CD4-positive, alpha-beta T cell treated with Interleukin-21 for 1 hour (primary cell): ENCODE results near the gene CCNY.
A peak's percentile ranks its signal among the peaks of the same experiment; 100 is the strongest.
"Not testable (repeated sequence)": the region's sequence is repeated elsewhere in the genome, so short reads cannot be mapped to it uniquely, and the experiment has no call there.

Experiments used
- DNase-seq: peaks from one replicate; pipeline ENCODE4 v3.0.0-alpha.2; 2020

Gene CCNY

DNA sequence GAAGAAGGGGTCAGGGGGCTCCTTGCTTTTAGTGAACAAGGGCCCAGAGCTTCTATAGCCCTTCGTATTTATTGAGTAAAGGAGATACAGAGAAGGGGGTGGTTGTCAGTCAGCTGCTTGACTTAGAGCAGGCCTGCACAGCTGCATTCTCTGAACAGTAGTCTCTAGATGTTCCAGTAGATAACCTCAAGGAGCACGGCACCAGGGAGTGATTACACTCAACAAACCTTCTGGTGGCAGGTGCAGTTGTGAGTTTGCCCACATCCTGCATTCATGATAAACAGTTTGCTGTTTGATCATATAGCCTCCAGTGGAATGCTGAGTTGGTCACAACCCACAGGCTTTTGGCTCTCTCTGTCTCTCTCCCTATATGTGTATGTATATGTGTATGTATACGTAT, 198.8 kb downstream of the CCNY start:
- DNase-seq, result no peak

DNA sequence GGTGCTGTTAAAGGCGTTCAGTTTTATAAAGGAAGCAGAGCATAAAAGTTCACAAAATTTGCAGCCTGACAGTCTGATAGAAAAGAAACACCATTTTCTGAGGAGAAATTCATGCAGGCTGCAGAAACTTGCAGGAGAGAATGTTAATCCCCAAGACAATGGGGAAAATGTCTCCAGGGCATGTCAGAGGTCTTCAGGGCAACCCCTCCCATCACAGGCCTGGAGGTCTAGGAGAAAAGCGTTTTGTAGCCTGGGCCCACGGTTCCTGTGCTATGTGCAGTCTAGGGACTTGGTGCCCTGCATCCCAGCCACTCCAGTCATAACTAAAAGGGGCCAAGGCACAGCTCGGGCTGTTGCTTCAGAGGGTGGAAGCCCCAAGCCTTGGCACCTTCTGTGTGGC, 200.5 kb downstream of the CCNY start:
- DNase-seq, result no peak

DNA sequence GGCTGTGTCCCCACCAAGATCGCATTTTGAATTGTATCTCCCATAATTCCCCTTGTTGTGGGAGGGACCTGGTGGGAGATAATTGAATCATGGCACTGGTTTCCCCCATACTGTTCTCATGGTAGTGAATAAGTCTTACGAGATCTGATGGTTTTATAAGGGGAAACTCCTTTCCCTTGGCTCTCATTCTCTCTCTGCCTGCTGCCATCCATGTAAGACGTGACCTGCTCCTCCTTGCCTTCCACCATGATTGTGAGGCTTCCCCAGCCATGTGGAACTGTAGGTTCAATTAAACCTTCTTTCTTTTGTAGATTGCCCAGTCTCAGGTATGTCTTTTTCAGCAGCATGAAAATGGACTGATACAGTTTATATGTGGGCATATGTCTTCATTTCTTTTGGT, 201.6 kb downstream of the CCNY start:
- DNase-seq, result not testable (repeated sequence)

DNA sequence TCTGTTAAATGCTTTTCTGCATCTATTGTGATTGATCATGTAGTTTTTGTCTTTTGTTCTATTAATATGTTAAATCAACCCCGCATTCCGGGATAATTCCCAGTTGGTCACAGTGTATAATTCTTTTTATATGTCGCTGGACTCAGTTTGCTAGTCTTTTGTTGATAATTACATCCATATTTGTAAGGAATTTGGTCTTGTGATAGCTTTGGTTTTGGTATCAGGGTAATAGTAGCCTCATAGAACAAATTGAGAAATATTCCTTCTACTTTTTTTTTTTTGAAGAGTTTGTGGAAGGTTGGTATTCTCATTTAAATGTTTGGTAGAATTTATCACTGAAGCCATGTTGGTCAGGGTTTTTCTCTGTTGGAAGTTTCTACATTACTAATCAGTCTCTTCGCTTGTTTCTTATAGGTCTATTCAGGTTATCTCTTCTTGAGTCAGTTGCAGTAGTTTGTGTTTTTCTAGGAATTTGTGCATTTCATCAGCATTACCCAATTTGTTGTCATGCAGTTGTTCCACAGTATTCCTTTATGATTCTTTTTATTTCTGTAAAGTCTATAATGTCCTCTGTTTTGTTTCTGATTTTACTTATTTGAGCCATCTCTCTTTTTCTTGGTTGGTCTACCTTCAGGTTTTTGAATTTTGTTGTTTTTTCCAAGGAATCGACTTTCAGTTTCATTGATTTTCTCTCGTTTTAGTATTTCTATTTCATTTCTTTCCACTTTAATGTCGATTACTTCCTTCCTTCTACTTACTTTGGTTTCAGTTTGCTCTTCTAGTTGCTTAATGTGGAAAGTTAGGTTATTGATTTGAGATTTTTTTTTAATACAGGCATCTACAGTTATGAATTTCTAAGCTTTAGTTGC, 204.2 kb downstream of the CCNY start:
- no peak for DNase-seq

DNA sequence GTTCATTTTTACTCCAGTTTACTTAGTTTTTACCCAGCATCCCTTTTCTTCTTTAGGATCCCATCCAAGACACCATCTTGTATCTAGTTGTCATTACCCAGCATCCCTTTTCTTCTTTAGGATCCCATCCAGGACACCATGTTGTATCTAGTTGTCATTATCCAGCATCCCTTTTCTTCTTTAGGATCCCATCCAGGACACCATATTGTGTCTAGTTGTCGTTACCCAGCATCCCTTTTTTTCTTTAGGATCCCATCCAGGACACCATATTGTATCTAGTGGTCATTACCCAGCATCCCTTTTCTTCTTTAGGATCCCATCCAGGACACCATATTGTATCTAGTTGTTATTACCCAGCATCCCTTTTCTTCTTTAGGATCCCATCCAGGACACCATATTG, 205.4 kb downstream of the CCNY start:
- DNase-seq, result no peak

DNA sequence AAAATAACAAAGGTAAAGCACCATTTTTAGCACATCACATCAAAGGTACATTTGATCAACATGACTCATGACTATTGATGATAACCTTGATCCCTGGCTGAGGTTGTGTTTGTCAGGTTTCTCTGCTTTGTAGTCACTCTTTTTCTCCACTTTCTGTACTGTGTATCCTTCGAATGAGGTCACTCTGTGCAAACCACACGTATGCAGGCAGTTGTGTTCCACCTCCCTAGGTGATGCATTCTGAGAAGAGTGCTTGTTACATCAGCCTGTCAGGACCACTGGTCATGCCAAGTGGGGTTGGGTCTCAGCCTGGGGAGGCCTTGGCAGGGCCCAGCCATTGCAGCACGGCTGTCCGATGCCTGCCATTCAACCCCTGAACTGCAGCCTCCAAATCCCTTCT, 206.0 kb downstream of the CCNY start:
- no peak for DNase-seq

DNA sequence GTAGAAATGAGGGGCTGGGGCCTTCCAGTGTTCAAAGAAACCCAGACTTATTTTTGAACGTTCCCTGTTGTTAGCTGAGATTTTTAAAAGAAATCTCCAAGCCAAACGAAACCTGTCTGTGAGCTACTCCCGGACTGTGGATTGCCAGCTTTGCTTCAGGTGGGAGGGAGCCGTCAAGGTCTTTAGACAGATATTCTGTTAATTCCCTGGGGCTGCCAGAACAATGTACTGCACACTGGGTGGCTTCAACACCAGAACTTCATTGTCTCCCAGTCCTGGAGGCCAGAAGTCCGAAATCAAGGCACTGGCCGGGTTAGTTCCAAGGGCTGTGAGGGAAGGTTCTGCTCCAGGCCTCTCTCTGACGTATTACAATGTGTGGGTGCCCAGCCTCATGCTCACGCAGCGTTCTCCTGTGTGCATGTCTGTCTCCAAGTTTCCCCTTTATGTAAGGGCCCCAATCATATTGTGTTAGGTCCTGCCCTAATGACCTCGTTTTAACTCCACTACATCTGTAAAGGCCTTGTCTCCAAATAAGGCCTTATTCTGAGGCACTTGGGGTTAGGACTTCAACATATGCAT, 208.9 kb downstream of the CCNY start:
- no peak for DNase-seq

DNA sequence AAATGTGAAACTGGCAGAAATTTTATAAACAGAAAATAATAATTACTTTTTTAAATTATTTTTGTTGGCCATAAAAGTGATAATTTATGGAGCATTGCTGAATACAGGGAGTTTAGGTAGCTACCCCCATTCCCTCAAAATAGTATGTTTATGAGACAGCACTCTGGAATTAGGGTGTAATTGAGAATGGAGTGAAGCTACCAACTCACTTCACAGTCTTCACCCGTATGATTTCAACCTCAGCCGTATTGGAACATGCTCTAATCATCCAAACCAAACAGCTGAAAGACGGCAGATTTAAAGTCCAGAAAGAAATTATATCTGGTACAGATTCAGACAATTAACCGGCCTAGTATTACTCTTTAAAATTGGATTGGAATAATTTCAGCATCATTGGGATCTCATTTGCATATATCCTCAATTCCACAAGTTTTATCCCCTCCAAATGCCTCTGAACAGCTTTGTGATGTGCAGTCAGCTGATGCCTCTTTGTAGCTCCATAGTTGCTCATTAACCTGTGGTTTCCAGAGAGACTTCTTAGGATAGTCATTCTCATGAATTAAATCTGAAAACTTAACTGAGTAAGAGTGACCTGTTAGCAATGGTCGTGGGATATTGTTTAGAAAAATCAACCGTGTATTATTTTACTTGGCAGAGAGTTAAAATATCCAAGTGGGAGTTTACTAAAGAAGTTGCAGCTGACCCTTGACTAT, 209.7 kb downstream of the CCNY start:
- DNase-seq, result no peak

DNA sequence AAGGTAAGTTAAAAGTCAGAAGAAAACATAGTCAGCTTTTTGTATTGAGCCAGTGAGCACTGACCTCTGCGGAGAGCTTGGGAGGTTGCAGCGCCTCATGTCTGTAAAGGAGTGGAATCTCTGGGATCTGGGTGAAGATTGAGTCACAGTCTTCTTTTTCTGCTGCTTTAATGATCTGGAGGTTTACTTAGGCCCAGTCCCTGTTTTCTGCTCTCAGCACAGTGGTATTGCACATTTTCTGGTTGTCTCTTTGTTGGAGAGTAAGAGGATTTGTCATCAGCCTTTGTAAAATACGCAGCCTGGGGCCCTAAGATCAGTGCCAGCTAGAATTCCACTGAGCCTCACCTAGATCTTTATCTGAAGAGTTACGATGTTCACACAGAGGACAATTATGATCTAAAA, 210.5 kb downstream of the CCNY start:
- no peak for DNase-seq

DNA sequence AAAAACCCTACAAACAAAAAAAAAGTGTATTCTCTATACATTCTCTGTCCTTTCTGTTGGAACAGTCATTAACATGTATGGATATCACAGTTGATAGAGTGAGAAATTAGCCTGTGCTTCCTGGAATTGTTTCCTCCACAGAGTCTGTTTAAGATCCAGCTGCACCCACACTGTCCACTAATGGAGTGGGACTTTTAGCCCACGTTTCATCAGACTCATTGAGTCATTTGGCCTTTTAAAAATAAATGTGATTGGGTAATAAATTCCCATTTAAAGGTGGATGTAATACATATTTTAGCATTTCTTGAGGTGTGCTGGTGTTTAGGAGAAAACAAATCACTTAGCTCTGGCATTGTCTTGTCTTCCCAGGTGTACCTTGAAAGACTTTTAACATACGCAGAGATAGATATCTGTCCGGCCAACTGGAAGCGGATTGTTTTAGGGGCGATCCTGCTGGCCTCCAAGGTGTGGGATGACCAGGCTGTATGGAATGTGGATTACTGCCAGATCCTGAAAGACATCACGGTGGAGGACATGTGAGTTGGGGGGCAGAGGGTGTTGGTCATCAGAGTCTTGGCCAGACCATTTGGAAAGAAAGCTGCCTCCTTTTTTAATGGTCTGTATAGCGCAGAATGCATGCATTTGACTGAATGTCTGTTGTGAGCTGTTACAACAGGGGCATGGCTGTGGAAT, 216.5 kb downstream of the CCNY start:
- DNase-seq, result no peak

DNA sequence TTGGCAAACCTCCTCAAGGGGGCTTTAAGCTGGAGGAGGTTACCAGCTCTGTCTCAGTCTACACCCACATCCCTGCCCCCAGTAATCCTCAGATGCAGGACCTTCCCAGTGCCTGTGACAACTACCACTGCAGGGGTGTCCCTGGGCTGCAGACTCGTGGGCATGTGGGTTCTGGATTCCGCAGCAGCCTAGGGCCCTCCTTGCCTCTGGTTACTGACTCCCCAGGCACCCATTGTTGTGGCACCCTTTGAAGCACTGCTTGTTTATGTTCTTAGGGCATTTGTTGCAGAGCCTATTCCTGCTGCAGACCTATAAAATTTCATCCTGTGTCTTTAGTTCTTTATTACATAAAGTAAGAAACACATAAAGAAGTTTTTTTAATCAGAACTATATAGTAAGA, 217.7 kb downstream of the CCNY start:
- DNase-seq, result no peak

DNA sequence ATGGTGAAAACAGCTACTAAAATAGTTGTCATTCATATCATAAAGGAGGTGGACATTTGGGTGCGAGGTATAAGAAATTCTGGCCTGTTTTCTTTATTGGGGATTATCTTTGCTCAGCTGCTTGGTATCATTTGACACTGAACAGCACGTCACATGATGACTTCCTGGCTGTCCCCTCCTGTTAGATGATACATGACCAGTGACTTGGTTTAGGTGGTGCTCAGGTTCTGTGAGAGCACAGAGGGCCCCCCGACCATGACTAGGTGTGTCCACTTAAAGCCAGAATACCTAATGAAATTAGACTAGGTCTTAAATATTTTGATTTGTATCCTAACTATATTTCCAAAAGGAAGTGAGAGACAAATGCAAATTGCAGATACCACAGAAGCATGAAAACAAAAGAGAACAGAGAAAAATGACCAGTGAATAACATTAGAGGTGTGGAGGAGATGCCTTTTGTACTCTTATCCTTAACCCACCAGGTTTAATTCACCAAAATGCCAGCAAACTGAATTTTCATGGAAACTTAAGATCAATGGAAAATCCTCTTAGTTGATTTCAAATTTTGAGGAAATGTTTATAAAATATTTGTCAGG, 218.2 kb downstream of the CCNY start:
- DNase-seq, result no peak

DNA sequence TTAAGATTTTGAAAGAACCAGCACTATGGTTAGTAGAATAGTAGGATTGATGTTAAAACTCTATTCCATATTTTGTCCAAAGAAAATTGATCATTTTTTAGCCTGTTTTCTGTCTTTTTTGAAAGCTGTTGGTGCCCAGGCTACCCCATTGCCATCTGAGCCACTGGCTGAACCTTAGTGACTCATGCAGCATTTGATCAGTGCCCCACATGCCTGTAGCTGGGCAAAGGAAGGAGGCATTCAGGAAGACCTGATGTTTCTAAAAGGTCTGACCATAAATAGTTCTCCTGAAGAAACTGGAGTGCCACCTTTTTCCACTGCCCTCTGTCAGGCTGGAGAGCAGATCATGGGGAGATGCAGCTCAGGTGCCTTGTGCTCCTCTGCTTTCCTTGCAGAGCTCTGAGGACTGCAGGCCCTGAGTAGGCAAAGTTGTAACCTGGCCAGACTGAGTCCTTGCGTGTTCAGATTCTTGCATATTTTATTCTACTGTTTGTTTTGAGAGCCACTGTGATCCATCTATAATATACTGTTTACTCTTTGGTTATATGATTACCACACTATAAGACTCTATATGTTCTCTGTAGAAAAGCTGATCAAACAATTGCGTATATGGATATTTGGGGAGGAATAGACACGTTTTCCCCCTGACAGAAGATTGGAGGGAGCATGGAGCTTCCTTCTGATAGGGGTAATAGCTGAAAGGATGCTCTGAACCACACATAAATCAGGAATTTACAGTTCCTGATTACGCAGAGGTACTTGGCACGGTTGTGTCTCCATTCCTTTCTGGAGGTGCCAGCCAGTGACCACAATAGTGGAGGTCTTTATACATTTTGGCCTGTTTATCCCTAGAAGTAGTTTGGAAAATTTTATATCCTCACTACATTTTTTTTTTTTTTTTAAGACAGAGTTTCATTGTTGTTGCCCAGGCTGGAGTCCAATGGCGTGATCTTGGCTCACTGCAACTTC, 219.9 kb downstream of the CCNY start:
- no peak for DNase-seq

DNA sequence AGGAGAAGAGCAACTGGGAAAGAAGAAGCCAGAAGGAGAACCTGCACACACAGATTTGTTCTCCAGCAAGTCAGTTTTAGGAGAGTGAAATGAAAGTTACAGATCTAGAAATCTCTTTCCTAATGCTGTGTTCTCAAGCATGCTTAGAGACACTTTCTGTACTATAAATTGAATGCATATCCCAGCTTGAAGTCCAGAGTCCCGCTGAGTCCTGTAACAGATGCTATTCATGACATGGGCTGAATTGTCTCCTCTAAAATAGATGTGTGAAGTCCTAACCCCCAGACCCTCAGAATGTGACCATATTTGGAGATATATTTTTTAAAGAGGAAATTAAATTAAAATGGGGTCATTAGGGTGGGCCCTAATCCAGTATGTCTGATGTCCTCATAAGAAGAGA, 222.0 kb downstream of the CCNY start:
- no peak for DNase-seq

DNA sequence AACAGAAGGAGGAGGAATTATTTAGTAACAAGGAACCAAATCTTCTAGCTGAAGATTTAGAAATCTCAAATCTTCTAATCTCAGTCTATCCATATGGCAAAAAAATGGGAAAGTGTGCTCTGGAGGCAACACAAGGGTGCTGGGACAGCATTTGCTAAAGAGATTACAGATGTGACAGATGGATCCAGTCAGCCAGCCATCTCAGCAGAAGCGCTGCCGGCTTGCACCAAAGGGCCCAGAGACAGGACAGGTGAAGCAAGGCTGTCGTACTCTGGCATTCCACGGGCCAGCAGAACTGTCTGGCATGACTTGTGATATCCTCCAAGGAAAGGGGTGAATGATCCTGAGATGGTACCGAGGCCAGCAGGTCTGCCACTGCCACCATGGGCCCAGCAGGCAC, 223.1 kb downstream of the CCNY start:
- no peak for DNase-seq

DNA sequence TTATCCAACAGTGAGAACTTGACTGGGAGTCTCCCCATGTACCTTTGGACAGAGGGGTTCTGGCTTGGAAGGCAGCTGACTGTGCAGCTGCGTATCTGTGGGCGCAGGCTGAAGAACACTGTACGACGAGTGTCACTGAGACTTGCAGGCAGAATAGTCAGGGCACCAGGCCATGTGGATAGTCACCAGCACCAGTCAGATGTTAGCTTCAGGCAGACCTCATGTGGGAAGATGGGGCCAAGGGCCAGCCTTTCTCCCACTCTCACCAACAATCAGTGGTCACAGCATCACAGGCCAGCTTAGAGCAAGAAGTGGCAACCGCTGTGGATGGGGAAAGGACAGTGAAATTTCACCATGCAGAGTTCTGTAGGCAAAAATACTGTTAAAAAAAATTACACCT, 225.4 kb downstream of the CCNY start:
- no peak for DNase-seq

DNA sequence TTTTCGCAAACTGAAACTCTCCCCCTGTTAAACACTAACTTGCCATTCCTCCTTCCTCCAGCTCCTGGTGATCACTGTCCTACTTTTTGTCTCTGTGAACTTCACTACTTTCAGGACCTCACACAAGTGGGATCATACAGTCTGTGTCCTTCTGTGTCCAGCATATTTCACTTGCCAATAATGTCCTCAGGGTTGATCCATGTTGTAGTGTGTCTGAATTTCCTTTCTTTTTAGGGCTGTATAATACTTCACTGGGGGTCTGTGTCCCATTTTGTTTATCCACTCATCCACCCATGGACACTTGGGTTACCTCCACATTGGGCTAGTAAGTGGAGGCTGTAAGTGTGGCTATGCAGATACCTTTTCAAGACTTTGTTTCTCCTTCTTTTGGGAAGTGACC, 226.1 kb downstream of the CCNY start:
- no peak for DNase-seq

DNA sequence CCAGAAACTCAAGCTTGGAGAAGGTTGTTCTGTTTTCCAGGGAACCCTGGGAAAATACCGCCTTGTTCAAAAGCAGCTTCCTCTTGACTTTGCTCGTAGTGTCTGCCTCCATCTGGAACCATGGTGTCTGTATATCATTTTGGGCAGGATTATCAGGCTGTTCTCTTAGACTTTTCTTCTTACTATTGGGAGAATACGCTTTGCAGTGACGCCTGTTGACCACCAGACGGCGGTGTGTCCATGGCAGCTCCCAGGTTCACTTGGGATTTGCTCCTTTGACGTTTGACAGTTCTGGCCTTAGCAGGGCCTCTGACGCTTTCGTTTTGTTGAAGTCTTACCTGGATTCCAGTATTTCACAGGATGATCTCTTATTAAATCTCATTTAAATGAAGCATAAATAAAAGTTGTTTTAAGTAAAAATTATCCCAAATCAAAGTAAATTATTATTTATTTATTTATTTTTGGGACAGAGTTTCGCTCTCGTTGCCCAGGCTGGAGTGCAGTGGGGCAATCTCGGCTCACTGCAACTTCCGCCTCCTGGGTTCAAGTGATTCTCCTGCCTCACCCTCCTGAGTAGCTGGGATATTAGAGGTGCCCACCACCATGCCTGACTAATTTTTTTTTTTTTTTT, 227.1 kb downstream of the CCNY start:
- DNase-seq, result peak; percentile 44

DNA sequence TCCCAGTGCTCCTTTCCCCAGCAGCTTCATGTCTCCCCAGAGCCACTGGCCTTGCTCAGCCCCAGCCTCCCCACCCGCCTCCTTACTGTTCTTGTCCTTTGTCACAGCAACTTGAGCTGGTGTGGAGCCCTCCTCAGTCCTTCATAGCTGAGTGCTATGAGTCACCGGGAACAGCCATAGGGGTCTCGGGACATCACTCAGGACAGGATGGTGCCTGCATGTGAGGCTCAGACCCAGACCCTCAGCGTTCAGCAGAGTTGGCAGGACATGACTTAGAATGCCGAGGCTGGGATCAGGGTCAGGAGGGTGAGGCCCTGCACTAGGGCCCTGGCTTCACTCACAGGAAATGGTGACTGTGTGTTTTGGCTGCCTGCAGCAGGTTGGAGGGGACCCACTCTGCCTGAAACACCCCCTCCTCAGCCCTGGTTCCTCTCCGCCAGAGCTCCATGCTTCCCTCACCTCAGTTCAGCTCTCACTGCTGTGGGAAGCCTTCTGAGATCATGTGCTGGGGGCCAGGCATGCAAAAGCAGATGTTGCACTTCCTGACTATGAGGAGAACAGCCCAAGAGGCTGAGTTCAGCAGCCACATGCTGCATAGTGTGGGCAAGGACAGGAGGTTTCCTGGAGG, 228.1 kb downstream of the CCNY start:
- no peak for DNase-seq

DNA sequence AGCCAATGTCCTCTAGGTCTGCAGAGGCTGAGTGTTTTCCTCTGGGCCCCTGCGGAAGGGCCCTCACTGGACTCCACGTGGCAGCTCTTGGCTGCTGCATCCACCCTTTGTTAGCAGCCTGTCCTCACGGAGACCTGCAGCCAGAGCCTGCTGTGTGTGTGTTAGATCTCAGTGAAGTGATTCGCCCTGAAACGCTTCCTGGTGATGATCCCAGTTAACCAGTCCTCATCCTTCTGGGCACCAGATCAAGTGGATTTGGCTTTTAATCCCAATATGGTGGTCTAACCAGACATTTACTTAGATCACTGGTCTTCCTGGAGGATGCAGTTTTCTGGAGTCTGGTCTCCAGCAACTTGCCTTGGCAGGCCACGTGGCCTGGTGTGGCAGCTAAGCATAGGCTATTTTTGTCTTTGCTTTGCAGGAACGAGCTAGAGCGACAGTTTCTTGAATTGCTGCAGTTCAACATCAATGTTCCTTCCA, 229.3 kb downstream of the CCNY start:
- no peak for DNase-seq

DNA sequence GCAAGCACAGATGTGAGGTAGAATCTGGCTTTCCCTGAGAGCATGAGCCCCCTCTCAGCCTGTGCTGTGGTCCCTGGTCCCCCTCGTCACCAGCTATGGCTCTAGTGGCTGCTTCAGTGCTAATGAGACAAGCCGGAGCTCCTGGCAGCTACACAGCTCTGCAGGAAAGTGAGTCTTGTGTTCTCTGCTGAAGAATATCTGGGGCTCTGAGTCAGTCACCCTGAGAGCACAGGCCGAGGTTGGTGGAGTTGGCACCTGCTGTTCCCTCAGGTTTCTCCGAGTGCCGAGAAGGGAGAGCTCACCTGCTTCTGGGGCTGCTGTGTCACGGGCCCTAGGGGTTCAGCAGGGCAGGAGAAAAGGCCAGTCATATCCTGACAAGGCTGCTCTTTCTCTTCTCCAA, 231.6 kb downstream of the CCNY start:
- DNase-seq, result no peak
